Measurements from ENCODE around the gene ZC3HAV1L.
"Not testable (repeated sequence)": the region's sequence is repeated elsewhere in the genome, so short reads cannot be mapped to it uniquely, and the experiment has no call there.

ZC3HAV1L gene

DNA sequence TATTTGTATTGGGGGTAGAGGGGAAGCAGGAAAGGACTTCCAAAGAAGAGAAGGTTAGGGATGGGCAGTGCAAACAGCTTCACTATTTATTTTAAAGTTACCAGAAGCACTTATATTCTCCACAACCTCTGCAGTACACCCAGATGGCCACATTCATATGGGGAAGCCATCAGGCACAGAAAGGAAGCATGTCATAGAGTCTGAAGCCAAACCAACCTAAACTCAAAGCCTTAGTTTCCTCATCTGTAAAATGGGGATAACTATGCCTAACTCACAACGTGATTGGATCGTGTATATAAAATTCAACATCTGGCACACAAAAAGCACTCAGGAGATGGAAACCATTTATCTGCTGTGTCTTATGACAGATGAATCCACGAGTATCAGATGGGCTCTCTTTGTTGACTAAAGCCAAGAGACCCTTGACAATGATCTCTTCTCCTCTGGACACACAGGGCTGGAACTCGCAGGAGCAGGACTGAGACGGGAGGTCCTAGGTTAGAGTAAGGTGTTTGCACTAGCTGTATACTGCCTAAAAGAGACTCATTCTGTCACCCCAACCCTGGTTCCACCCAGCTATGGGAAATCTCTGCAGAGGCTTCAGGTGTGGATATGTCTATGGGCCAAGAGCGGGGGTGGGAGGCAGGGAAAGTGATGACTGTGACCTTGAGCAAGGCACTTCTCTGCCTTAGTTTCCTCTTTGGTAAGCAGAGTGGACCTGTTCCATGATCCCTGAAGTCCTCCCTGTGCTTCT lies 56.4 kb downstream of the ZC3HAV1L start:
- Mint-ChIP-seq H3K27me3 (peaks cover 27% of the 10 kb centered on the region), H3K36me3 (no peaks in the 10 kb centered on the region), H3K4me1 (peaks cover 14% of the 10 kb centered on the region), H3K27ac (no peak overlapping the region), H3K9me3 (no peaks in the 10 kb centered on the region), H3K4me3 (no peak overlapping the region)
- DNase-seq (ENCODE audit: low spot score in 2 of 2), result no peak
- peak; percentile 46 for ATAC-seq (ENCODE audit: low read depth)

DNA sequence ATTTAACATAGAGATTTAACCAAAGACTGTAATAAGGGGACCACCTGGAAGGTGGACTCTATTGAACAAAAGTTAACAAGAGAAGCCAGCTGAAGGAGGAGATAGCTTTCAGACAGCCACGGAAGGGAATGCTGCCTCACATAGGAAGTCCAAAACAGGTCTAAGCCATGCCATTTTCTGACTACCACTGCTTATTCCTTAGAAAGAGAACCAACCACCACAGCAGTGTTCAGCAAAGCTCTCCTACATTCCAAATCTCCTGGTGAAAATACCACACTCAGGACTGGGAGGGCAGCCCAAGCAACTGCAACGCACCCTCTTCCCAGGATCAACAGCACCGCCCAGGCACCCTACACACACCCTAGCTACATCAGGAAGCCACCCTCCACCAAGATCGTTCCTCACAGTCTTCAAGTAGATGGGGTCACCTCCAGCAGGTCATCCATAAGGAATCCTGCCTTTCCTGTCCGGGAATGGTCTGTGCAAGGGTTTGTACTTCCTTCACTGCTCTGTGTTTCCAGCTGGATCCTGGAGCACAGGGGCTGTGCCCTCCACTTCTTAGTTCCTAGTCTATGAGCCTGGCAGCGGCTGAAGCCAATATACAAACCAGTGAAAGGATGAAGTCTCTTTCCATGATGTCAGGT lies 57.2 kb downstream of the ZC3HAV1L start:
- no peak for DNase-seq (ENCODE audit: low spot score in 2 of 2)
- ATAC-seq (ENCODE audit: low read depth), result no peak
- Mint-ChIP-seq H3K4me1 (peaks cover 14% of the 10 kb centered on the region), H3K4me3 (no peak overlapping the region), H3K27me3 (peaks cover 27% of the 10 kb centered on the region), H3K36me3 (no peaks in the 10 kb centered on the region), H3K9me3 (no peaks in the 10 kb centered on the region), H3K27ac (no peak overlapping the region)

DNA sequence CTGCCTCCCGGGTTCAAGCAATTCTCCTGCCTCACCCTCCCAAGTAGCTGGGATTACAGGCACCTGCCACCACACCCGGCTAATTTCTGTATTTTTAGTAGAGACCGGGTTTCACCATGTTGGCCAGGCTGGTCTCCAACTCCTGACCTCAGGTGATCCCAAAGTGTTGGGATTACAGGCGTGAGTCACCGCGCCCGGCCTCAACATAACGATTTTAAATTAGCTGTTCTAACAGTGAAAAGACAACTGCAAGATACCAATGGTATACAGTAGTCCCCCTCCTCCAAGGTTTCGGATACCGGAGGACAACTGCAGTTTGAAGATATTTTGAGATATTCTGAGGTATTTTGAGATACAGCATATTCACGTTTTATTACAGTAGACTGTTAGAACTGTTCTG lies 59.7 kb downstream of the ZC3HAV1L start:
- H3K36me3 Mint-ChIP-seq; DNase-seq (ENCODE audit: low spot score in 2 of 2); H3K4me1 Mint-ChIP-seq; H3K9me3 Mint-ChIP-seq; H3K4me3 Mint-ChIP-seq; ATAC-seq (ENCODE audit: low read depth); H3K27ac Mint-ChIP-seq: not testable (repeated sequence)
- H3K27me3 Mint-ChIP-seq, result peaks cover 38% of the 10 kb centered on the region

Data from memory B cell (primary cell).